ENCODE measurements around the gene ONECUT3. TPM values are rescaled to one million over a fixed set of nuclear protein-coding genes. Genes with fewer than 3 reads are reported as not detected.

The ONECUT3 gene
- total RNA-seq, 1 experiment from 2014 or later = not detected

GRCh38 chr19:1818549-1819195 is 65.4 kb downstream of the ONECUT3 start:
- no peak overlapping the region for H3K27ac ChIP-seq (ENCODE audit: low read depth, low read length, poor library complexity, severe bottlenecking)
- ChIA-PET POLR2A (ENCODE audit: low non-redundant PET) (no interaction called here), CTCF (no interaction called here)
- H3K4me3 ChIP-seq (ENCODE audit: low read depth, low read length, poor library complexity, severe bottlenecking) = no peak overlapping the region
- intact Hi-C loops (cut with micrococcal nuclease; ENCODE audit: unreplicated experiment) = loop anchor here (10.0 kb wide), 1 partner anchor 274 kb away; no protein-coding TSS in a partner anchor
- TF ChIP-seq, protein P1, sequence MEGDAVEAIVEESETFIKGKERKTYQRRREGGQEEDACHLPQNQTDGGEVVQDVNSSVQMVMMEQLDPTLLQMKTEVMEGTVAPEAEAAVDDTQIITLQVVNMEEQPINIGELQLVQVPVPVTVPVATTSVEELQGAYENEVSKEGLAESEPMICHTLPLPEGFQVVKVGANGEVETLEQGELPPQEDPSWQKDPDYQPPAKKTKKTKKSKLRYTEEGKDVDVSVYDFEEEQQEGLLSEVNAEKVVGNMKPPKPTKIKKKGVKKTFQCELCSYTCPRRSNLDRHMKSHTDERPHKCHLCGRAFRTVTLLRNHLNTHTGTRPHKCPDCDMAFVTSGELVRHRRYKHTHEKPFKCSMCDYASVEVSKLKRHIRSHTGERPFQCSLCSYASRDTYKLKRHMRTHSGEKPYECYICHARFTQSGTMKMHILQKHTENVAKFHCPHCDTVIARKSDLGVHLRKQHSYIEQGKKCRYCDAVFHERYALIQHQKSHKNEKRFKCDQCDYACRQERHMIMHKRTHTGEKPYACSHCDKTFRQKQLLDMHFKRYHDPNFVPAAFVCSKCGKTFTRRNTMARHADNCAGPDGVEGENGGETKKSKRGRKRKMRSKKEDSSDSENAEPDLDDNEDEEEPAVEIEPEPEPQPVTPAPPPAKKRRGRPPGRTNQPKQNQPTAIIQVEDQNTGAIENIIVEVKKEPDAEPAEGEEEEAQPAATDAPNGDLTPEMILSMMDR (conservative IDR thresholded peaks at IDR 0.05; ENCODE audit: low read depth, low read length) = no peak
- no peak for TF ChIP-seq EZH2 (IDR thresholded peaks at IDR 0.05; ENCODE audit: borderline replicate concordance, low read depth, low read length, poor library complexity, severe bottlenecking)
- peaks cover 60% of the 10 kb centered on the region for H3K36me3 ChIP-seq (ENCODE audit: insufficient read depth, low read length, poor library complexity, severe bottlenecking)
- H3K27me3 ChIP-seq (replicated peaks; ENCODE audit: insufficient read depth, low read depth, low read length, poor library complexity) = no peaks in the 10 kb centered on the region
- H3K4me1 ChIP-seq (ENCODE audit: insufficient read depth, low read length, poor library complexity, severe bottlenecking) = no peaks in the 10 kb centered on the region
- DNase-seq (ENCODE audit: low spot score) = no peak
- BruUV-seq (replicated peaks) = no TSS peak
- H3K9me3 ChIP-seq (ENCODE audit: low read depth, low read length, poor library complexity, severe bottlenecking) = no peaks in the 10 kb centered on the region

GRCh38 chr19:1819341-1820255 is 66.3 kb downstream of the ONECUT3 start:
- BruUV-seq (replicated peaks) = no TSS peak
- ChIA-PET POLR2A (ENCODE audit: low non-redundant PET) (no interaction called here), CTCF (interaction anchor here (0.6 kb wide), 1 partner anchor 240 kb away, joined by 7 read pairs; no protein-coding TSS in a partner anchor)

DNA sequence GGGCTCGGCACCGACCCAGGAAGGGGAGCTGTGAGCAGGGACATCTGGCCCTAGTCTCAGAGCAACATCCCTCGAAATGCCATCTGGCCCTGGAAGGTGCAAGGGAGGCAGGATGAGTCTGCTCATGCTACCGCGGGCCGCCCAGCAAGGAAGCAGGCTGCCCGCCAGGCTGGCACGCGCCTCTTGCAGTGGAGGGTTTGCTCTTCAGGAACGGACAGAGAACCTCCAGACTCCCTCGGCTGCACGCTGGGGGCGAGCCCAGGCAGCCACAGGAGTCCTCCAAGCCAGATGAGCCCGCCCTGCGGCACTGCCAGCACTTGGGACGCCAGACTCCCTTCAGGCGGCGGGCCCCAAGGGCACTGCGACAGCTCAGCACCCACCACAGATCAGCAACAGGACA is 68.9 kb downstream of the ONECUT3 start:
- BruUV-seq (replicated peaks) = no TSS peak
- Histone ChIP-seq H3K9me3 (ENCODE audit: low read depth, low read length, poor library complexity, severe bottlenecking) (no peaks in the 10 kb centered on the region), H3K27ac (ENCODE audit: low read depth, low read length, poor library complexity, severe bottlenecking) (no peak overlapping the region), H3K4me1 (ENCODE audit: insufficient read depth, low read length, poor library complexity, severe bottlenecking) (no peaks in the 10 kb centered on the region), H3K4me3 (ENCODE audit: low read depth, low read length, poor library complexity, severe bottlenecking) (no peak overlapping the region), H3K27me3 (replicated peaks; ENCODE audit: insufficient read depth, low read depth, low read length, poor library complexity) (no peaks in the 10 kb centered on the region), H3K36me3 (ENCODE audit: insufficient read depth, low read length, poor library complexity, severe bottlenecking) (peaks cover 42% of the 10 kb centered on the region)
- CTCF ChIA-PET = interaction anchor here (0.6 to 1.0 kb wide), 2 partner anchors 276 to 319 kb away, joined by 3 to 5 read pairs; no protein-coding TSS in a partner anchor
- intact Hi-C loops (cut with micrococcal nuclease; ENCODE audit: unreplicated experiment) = no loop called here
- DNase-seq (ENCODE audit: low spot score) = no peak
- POLR2A ChIA-PET (ENCODE audit: low non-redundant PET) = no interaction called here
- TF ChIP-seq EZH2 (IDR thresholded peaks at IDR 0.05; ENCODE audit: borderline replicate concordance, low read depth, low read length, poor library complexity, severe bottlenecking) = no peak
- TF ChIP-seq, protein P1 (conservative IDR thresholded peaks at IDR 0.05; ENCODE audit: low read depth, low read length) = no peak

More at GRCh38 chr19:1819341-1820255, 66.3 kb downstream of the ONECUT3 start:
- DNase-seq (ENCODE audit: low spot score) = no peak
- peaks cover 60% of the 10 kb centered on the region for H3K36me3 ChIP-seq (ENCODE audit: insufficient read depth, low read length, poor library complexity, severe bottlenecking)
- TF ChIP-seq, protein P1 (conservative IDR thresholded peaks at IDR 0.05; ENCODE audit: low read depth, low read length) = no peak
- TF ChIP-seq EZH2 (IDR thresholded peaks at IDR 0.05; ENCODE audit: borderline replicate concordance, low read depth, low read length, poor library complexity, severe bottlenecking) = no peak
- intact Hi-C loops (cut with micrococcal nuclease; ENCODE audit: unreplicated experiment) = loop anchor here (10.0 kb wide), 1 partner anchor 275 kb away; no protein-coding TSS in a partner anchor
- no peaks in the 10 kb centered on the region for H3K4me1 ChIP-seq (ENCODE audit: insufficient read depth, low read length, poor library complexity, severe bottlenecking)
- H3K9me3 ChIP-seq (ENCODE audit: low read depth, low read length, poor library complexity, severe bottlenecking) = no peaks in the 10 kb centered on the region
- no peak overlapping the region for H3K4me3 ChIP-seq (ENCODE audit: low read depth, low read length, poor library complexity, severe bottlenecking)
- H3K27me3 ChIP-seq (replicated peaks; ENCODE audit: insufficient read depth, low read depth, low read length, poor library complexity) = no peaks in the 10 kb centered on the region
- no peak overlapping the region for H3K27ac ChIP-seq (ENCODE audit: low read depth, low read length, poor library complexity, severe bottlenecking)
